ENCODE data around the gene ZFYVE28.

The ZFYVE28 gene

DNA sequence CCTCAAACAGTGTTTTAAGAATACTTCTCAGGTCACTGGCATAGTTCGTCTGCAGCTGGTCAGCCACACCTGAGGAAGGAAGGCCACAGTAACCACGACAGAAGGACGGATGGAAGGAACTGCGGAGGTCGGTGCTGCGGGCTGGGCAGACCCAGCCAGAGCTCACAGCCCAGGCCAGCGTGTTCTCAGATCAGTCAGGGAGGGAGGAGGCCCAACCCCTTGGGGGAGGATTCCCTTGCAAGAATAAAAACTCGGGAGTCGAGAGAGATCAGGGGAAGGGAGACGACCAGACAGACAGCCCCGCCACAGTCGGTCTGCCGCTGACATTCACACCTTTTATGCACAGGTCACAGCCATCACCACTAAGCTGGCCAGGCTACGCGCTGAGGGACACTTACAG is 145.2 kb downstream of the ZFYVE28 start:
- DNase-seq (ENCODE audit: low read depth in 2 of 2), result no peak

DNA sequence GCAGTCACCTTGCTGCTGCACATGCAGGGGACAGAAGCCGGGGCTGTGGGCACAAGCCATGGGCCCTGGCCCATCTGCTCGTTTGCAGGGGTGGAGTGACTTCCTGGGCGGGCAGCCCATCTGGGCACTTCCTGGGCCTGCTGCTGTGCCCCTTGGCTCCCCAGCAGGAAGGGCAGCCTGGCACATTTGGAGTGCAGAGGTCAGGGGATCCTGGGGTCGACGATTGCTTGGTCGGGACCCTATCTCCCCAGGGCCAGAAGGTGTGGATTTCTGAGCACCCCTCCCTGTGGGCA is 145.7 kb downstream of the ZFYVE28 start:
- no peak for DNase-seq (ENCODE audit: low read depth in 2 of 2)

DNA sequence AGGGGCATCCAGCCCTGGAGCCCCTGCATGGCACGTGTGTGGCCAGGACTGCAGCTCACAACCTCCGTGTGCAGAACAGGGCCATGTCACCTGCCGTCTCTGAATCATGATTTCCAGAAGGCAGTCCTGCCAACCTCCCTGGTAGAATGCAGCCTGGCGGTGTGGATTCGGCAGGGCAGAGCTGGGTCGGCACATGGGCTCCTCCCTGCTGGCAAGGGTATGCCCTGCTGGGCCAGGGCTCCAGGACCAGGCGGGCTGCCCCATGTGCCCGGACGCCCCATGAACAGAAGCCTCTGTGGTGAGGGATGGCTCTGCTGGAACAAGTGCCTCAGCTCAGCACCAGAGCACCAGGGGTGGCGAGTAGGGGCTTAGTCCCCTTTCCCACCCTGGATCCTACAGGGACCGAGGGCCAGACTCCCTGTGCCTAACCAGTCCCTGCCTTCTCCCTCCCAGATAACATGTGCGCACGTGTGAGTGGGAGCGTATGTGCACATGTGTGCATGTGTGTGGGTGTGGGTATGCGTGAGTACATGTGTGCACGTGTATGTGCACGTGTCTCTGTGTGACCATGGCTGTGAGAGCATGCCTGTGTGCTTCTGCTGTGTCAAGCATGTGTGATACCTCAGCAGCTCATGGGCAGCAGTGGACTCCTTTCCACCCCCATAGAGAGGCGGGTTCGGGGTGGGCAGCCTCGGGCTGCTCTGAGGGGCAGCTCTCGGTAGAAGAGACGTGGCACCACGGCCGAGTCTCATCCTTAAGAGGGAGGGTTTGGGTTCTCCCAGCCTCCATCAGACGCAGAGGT is 146.2 kb downstream of the ZFYVE28 start:
- no peak for DNase-seq (ENCODE audit: low read depth in 2 of 2)

DNA sequence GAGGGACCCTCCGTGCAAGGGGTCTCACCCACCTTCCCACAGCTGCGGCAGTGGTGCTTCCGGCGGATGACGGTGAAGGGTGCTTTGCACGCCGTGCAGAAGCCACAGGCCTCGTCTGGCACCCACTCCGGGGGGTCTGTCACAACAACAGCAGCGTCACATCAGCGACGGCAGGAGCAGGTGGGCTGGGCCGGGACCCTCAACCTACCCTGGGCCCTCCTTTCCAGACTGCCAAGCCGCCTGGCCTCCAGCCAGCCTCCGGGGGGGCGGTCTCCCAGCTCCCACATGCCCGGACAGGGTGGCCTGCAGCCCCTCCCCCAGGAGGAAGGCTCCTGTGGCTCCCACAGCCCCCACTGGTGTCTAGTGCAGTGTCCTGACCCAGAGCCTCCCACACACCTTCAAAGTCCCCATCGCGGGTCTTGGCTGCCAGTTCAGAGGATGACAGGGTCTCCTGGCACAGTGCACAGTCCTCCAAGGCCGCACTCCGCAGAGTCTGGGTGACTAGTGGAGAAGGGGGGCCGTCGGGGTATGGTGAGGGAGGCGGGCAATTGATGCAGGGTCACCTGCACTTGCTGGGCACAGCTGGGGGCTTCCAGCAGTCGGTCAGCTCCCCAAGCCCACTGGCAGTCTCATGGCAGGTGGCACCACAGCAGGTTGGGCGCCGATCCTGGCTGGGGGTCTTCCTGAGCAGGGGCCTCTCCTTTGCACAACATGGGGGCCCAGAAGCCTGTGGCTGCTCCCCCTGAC is 147.0 kb downstream of the ZFYVE28 start:
- no peak for DNase-seq (ENCODE audit: low read depth in 2 of 2)

DNA sequence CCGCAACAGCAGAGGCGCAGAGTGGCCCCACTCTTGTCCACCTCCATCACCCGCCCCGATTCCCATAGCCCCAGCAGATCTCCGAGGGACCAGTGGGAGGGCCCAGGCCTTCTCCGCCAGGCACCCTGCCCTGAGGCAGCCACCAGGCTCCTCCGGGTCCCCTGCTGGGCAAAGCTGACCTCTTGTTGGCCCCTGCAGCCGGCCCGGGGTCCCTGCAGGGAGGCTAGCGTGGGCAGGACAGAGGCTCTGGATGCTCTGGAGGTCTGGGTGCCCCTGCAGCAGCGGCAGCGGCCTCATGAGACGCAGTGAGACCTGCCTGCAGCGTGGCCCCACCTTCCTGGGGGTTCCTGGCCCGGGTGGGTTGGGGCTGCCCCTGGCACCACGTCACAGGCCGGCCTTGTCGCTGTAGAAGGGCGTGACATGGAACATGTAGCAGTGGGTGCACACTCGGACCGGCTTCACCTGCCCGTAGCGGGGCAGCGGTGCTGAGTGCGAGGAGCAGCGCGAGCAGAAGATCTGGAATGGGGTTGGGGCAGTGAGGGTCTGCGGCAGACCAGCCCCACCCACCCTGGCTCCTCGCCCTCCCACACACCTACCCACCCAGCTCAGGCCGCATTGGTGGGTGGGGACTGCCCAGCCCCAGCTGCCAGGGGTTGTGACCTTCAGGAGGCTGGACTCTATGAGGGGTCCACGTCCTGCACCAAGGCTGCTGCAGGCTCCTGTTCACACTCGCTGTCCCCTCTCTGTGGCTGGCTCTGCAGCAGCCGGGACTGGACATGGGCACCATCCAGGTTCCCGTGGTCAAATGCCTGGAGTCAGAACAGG is 147.9 kb downstream of the ZFYVE28 start:
- DNase-seq (ENCODE audit: low read depth in 2 of 2), result no peak

DNA sequence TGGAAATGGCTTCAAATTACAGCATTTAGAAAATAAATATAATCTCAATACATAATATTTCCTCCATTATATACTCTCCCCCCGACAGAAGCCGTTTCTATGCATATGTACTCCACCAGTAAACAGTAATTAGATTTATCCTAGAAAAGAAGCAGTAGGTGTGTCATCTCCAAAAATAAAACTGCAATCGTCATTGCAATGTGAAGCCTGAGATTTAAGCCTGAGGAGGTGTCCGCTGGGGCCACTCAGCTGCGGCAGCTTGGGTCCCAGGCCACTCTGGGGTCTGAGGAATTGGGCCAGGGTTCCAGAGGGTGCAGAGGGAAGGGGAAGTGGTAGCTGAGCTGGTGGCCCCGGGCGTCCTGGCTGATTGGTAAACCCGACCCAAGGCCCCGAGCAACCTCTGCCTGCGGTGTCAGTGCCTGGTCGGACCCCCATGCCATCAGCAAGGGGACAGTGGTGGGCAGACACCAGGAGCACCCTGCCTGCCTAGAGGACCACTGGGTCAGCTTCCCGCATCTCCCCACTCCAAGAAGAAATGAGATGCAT is 148.8 kb downstream of the ZFYVE28 start:
- no peak for DNase-seq (ENCODE audit: low read depth in 2 of 2)

DNA sequence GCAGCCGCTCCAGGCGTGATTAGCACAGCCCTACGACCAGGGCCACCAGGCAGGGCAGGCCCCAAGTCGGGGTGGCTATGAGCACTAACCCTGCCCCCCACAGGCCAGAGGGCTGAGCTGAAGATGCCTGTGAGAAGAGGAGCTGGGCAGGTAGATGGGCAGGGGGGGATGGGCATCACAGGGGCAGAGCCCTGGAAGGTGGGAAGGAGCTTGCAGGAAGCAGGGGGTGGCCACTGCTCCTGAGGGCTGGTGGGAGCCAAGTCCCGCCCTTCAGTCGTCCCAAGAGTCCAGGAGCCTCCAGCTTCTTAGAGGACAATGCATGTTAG is 149.3 kb downstream of the ZFYVE28 start:
- no peak for DNase-seq (ENCODE audit: low read depth in 2 of 2)

DNA sequence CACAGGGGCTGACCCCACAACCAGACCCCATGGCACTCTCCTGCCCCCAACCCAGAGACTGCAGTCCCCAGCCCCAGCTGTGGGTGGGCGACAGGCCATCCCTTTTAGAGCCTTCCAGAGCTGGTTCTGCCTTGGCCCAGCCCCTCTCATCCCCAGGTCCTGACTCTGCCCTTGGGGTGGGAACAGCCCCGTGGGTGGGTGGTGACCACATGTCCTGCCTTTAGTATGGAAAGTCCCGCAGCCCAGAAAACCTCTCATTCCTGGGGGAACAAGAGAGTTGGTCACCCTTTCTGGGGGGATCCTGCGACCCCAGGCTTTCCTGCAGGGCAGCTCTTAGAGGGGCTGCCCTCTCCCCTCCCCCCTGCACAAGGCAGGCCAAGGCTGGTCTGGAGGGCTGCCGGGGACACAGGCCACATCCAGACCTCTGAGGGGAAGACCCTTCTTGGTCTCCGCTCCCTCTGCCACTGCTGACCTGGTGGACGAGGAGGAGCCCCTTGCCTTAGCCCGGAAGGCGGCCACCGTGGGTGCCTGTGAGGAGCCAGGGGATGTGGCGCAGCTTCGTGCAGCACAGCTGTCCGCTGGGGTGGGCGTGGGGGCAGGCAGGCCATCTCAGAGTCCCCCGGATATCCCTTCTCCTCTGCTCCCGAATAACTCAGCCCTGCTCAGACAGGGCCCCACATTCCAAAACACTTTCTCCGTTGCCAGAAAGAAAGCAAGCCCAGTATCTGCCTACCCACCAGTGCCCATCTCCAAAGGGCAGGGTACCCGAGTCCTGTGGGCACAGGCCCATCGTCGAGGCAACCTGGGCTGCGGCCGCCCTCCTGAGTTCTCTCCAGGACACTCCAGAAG is 149.9 kb downstream of the ZFYVE28 start:
- no peak for DNase-seq (ENCODE audit: low read depth in 2 of 2)

DNA sequence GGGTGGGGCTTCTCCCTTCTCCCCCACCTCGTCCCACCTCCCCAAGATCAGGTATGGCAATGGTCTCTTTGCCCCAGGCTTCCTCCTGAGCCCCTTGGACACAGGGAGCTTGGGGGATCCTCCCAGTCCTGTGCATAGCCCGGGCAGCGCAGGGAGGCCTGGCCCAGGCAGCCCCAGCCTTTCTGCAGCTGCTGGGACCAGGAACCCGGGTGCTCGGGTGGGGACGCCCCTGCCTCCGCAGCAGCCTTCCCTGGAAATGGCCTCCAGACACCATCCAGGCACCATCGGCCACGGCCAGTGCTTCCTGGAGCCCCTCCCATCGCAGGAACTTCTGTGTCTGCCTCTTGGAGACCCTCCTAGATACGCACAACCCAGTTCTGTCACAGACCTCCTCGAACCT is 150.6 kb downstream of the ZFYVE28 start:
- DNase-seq (ENCODE audit: low read depth in 2 of 2), result no peak

DNA sequence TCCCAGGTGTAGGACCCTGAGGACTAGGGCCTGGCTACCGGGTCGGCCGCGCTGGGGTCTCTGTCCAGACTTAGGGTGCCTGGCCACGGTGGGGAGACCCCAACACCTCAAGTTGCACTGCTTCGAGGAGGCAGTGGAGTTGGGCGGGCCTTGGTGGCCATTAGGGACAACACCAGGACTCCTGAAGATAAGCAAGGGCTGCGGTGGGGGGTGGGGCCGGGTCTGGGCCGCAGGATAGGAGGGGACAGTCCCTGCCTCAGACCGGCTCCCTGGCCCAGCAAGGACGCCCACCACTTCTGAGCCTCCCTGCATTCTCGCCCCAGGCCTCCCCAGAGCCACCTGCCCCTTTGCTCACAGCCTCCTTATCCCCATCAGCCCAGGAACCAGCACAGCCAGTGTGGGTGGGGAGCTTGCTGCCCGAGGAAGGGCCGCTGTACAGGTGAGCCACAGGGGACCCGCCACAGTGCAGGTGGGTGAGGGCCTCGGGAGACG is 151.1 kb downstream of the ZFYVE28 start:
- DNase-seq (ENCODE audit: low read depth in 2 of 2), result no peak

DNA sequence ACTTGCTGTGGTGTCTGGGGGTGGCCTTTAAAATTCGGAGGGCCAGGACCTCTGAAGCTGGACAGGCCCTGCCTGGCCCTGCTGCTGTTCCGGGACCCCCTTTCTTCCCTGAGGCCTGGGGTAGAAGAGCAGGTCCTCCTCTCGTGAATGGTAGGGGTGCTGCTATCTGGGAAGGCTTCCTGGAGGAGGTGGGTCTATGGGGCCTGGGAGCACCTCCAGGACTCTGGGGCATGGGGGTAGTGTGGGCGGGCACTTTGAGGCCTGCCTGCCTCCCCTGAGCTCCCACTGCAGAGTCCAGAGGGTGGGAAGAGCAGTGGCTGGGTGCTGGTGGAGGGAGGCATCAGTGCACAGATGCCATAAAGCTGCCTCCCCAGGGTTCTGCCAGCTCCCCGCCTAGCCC is 151.6 kb downstream of the ZFYVE28 start:
- DNase-seq (ENCODE audit: low read depth in 2 of 2), result no peak

DNA sequence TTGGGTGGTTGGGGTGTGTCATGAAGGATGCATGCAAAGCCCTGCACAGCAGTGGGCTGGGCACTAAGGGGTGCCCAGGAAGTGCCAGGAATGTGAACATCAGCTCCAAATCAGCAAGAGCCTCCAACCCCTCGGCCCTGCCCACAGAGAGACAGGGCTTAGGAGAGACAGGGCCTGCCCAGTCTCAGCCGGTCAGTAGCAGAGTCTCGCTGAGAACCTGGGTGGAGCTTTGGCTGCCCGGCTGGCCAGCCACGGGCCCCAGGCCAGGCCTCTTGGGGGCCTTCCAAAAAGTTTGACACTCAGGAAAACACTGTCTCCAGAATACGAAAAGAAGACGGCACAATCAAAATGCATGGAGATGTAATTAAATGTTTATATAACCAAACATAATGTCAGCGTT is 152.3 kb downstream of the ZFYVE28 start:
- DNase-seq (ENCODE audit: low read depth in 2 of 2), result no peak

DNA sequence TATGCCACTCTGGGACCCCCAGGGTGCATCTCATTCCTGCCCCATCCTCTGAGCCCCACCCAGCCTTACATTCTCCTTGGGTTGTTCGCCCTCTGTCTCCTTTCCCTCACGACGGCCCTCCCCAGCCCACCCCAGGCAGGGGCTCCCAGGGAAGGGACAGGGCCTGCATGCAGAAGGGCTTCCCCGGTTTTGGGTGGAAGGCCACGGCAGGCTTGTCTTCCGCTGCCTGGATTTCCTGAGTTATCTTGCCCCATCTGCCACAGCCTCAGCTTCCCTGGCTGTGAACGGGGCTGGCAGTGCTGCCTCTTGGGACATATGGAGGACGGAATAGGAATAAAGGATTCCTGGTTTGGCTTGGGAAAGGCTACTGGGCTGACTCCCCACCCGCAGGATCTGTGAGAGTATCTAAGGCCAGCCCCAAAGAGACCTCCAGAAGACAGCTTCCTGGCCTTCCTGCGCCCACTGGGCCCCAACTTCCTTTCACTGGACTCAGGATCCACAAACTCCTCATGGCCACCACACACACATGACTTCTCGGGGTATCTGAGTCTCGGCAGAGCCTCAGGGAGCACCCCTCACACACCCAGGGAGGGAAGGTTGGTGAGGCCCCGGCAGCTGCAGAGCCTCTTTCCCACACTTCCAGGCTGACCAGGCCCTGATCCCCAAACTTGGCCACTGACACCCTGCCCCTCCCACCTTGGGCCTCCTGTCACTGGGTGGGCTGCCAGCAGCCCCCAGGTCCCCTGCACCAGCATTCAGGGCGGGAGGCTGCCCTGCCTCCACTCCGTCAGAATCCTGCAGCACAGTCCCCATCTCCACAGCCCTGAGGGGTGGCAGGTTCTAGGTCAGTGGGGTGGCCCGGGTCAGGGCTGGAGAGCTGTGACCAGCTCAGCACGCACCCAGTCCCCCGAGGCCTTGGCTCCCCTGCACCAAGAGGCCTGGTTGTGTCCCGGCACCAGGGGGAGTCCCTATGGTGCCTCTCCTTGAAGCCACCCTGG is 153.0 kb downstream of the ZFYVE28 start:
- DNase-seq (ENCODE audit: low read depth in 2 of 2), result no peak

DNA sequence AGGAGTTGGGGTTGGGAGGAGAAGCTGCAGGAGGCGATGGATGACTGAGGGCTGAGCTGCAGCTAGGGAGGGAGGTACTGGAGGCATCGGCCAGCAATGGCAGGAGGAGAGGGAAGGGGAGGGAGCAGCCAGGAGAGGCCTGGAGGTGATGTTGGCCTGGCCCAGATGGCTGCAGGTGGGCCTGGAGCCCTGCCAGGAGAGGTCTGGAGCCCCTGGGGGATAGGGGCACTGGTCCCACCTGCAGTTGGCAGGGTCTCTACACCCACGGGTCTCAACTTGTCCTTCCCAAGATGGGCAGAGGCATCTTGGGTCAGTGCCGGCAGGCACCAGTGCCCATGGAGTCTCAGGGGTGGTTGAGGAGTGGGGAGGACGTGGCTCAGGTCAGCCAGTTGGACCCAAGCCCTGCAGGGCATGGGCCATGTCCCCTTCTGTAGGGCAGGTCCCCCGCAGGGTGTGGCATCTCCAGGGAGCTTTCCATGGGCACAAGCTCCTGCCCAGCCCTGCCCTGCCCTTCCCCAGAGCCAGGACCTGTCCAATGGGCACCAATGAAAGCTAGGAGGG is 153.9 kb downstream of the ZFYVE28 start:
- DNase-seq (ENCODE audit: low read depth in 2 of 2), result no peak

DNA sequence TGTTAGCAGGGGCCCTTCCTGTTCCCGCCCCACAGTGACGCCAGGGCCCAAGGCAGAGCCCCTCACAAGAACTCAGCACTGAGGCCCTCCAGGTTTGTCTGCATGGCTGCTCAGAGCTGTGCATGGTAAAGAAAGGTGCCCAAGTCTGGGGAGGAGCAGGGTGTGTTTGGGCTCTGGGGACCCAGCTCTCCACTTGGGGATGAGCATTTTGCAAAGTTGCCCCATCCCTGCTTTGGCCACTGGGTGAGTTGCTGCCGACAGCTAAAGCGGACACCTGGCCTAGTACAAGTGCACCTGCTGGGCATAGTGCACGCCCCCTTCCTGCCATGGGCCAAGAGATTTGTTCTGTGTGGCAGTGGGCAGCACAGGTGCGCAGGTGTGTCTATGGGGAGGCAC is 154.5 kb downstream of the ZFYVE28 start:
- no peak for DNase-seq (ENCODE audit: low read depth in 2 of 2)

DNA sequence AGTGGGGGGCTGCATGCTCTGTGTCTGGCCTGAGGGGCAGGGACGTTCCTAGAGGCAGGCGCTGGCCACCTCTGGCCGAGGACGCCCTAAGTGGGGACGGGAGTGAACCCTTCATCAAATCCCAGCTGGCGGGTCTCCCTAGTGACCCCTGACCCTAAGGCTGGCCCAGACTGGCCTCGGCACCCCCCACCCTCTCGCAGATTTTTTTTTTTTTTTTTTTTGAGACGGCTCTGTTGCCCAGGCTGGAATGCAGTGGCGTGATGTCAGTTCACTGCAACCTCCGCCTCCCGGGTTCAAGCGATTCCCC is 155.5 kb downstream of the ZFYVE28 start:
- no peak for DNase-seq (ENCODE audit: low read depth in 2 of 2)

DNA sequence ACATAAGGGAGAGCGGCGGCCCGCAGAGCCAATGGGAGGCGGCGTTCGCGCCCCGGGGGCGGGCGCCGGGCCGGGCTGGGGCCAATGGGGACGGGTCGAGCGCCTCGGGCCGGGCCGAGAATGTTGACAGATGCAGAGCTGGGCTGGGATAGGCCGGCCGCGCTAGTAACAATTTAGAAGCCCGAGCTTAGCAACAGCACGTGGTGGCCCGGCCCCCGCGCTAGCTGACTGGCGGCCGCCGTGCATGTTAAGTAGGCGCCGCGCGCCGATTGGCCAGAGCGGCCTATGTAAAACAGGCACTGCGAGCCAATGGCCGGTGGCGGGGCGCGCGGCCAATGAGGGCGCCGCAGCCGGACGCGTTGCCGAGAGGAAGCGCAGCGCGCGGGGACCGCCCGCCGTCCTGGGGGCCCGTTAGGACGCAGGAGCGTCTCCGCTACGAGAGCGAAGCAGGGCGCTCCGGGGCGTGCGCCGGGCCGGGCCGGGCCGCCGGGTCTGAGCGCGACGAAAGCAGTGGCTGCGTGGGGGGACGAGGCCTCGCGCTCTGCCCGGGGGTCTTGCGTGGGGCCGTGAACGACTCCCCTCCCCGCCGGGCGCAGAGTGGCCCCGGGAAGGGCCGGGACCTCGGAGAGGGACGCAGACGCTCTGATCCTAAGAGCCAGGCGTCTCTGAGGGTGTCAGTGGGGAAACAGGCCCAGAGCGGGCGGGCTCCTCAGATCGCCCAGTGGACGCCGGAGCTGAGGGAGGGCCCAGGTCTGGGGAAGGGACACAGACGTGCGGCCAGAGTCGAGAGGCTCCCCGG is 156.1 kb downstream of the ZFYVE28 start:
- DNase-seq (ENCODE audit: low read depth in 2 of 2), result peak; percentile 90 to 96

DNA sequence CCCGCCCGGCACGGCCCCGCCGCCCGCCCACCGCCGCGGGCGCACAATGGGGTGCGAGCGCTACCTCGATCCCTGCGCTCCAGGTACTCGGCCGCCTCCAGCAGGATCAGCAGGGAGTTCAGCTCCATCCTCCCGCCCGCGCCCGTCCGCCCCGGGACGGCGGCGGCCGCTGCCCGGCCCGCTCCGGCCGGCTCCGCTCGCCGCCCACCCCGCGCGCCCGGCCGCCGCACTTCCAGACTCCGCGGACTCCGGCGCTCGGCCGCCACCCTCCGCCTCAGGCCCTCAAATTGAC is 156.6 kb downstream of the ZFYVE28 start, which contains the start of gene MXD4:
TSS of gene MXD4 (minus strand) at position 257 of the 292 bp plus-strand sequence. CDS start at position 128, 129 bp downstream.
- DNase-seq (ENCODE audit: low read depth in 2 of 2), result no peak

DNA sequence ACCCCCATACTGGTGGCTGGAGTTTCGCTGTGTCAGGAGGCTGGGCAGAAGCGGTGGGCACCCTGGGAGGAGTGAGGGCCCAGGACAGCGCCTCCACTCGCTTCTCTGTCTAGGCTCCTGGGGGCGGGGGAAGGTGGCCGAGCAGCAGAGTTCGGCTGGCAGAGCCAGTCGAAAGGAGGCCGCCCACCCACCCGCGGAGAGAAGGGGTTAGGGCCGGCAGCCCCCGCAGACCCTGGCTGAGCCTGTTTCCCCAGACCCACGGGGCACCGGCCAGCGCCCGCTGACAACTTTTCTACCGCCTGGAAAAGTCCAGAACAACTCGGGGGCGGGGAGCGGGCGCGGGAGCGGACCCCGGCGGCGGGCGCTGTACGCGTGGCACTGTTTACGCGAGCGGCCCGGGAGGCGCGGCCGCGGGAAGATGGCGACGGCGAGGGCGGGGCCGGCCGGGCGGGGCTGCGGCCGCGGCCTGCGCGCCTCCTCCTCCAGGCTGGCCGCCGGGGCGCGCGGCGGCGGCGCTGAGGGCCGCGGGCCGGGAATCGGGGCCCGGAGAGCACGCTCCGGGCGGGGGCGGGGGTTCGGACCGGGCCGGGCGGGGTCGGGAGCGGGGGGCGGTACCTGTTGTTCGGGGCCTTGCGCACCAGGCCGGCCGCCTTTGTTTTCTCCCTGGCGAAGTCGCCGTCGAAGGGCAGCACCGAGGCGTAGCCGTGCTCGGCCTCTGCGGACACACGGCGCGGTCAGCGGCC is 157.2 kb downstream of the ZFYVE28 start:
- DNase-seq (ENCODE audit: low read depth in 2 of 2), result peak; percentile 37 to 46

All from stimulated activated CD4-positive, alpha-beta T cell treated with anti-CD3 and anti-CD28 coated beads, Interleukin-4, amount 100 ng/mL, for 48 hours (primary cell).